NB4 (cell line): Measurements from ENCODE around the gene SUSD6.

ENCODE experiments used
- MYC ChIP-seq: IDR thresholded peaks from 2 replicates; pipeline ENCODE4 v1.6.1; 2011; ENCODE audit warnings: low read depth, low read length
- POLR2A ChIP-seq: IDR thresholded peaks from 2 replicates; pipeline ENCODE4 v1.6.1; 2011; ENCODE audit warnings: mild to moderate bottlenecking; ENCODE audit not compliant: insufficient read length; ENCODE audit errors: extremely low read depth
- TF ChIP-seq, protein P1 (sequence below): IDR thresholded peaks from one replicate; pipeline ENCODE4 v1.5.1; 2012; ENCODE audit warnings: low read depth, low read length

DNA sequence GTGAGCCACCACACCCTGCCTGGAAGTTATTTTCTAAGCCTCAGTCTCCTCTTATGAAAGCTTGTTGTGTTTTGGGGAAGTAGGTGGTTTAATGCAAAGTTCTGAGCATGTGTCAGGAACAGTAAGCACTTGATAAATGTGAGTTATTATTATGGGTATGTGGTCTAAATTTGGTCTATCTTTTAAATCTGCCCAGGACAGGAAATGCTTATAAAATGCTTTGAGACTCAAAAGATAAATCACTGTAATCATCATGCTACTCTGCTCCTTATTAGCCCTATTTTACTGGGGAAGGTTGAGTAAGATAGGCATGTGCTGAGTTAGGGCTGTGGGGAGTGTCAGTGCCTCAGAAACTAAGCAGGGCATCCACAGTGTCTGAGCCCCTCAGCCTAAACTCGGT is 142.5 kb downstream of the SUSD6 start:
- TF ChIP-seq POLR2A: no peak
- no peak for TF ChIP-seq MYC
- TF ChIP-seq, protein P1, sequence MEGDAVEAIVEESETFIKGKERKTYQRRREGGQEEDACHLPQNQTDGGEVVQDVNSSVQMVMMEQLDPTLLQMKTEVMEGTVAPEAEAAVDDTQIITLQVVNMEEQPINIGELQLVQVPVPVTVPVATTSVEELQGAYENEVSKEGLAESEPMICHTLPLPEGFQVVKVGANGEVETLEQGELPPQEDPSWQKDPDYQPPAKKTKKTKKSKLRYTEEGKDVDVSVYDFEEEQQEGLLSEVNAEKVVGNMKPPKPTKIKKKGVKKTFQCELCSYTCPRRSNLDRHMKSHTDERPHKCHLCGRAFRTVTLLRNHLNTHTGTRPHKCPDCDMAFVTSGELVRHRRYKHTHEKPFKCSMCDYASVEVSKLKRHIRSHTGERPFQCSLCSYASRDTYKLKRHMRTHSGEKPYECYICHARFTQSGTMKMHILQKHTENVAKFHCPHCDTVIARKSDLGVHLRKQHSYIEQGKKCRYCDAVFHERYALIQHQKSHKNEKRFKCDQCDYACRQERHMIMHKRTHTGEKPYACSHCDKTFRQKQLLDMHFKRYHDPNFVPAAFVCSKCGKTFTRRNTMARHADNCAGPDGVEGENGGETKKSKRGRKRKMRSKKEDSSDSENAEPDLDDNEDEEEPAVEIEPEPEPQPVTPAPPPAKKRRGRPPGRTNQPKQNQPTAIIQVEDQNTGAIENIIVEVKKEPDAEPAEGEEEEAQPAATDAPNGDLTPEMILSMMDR: no peak
